C4-2B (cell line): ENCODE results near the gene ZBTB20.

ENCODE experiments used
- CTCF ChIP-seq: fragments of 450-650 bp; conservative IDR thresholded peaks from 2 replicates; pipeline ENCODE4 v1.5.1; 2017; ENCODE audit warnings: mild to moderate bottlenecking
- ZFX ChIP-seq: fragments of 450-650 bp; IDR thresholded peaks from 2 replicates; pipeline ENCODE4 v1.6.1; 2017

GRCh38 chr3:115081444-115081843 is 65.6 kb downstream of the ZBTB20 start:
- no peak for TF ChIP-seq CTCF
- no peak for TF ChIP-seq ZFX
